Skeletal muscle tissue (tissue), 4 donors: ENCODE results near the gene CACNA2D4. TPM values are rescaled to one million over a fixed set of nuclear protein-coding genes. Genes with fewer than 3 reads are reported as not detected.

Experiments
- H3K27ac ChIP-seq: one replicate; pipeline ENCODE4 v1.7.0; 2013; ENCODE audit warnings: mild to moderate bottlenecking, low read depth, low read length, inconsistent platforms
- H3K27me3 ChIP-seq, 3 donors: one replicate each; pipeline ENCODE4 v1.7.0; 2013; ENCODE audit warnings: low read length in 3 of 3; ENCODE audit not compliant: control insufficient read depth in 3 of 3, insufficient read depth in 3 of 3
- H3K36me3 ChIP-seq, 3 donors: one replicate each; pipeline ENCODE4 v1.7.0; 2013; ENCODE audit warnings: low read length in 3 of 3; ENCODE audit not compliant: control insufficient read depth in 3 of 3, insufficient read depth in 3 of 3
- H3K4me1 ChIP-seq, 3 donors: one replicate each; pipeline ENCODE4 v1.7.0; 2013; ENCODE audit warnings: low read length in 3 of 3, mild to moderate bottlenecking in 3 of 3; ENCODE audit not compliant: control insufficient read depth in 3 of 3, insufficient read depth in 3 of 3
- H3K4me3 ChIP-seq, 3 donors: one replicate each; pipeline ENCODE4 v1.7.0; 2013; ENCODE audit warnings: low read length in 3 of 3
- H3K9ac ChIP-seq, 3 donors: one replicate each; pipeline ENCODE4 v1.7.0; 2013; ENCODE audit warnings: low read length in 3 of 3, mild to moderate bottlenecking in 3 of 3, moderate library complexity in 2 of 3, low read depth in 1 of 3
- H3K9me3 ChIP-seq, 3 donors: one replicate each; pipeline ENCODE4 v1.7.0; 2013; ENCODE audit warnings: low read length in 3 of 3; ENCODE audit not compliant: control insufficient read depth in 3 of 3
- total RNA-seq: library from RNA; depleted of rRNA; stranded (reverse); fragments of >200 nt; gene quantifications from one replicate; pipeline ENCODE4 v1.2.3, GENCODE V29; 2014
- donor health status: Osteomylitis.

The CACNA2D4 gene
- total RNA-seq, 1 donor from 2014 or later, result 0.52 TPM

GRCh38 chr12:1837541-1838204 is 80.8 kb downstream of the CACNA2D4 start:
- Histone ChIP-seq H3K27me3 (peaks cover 10 to 72% (median 68%) of the 10 kb centered on the region in 3 donors), H3K9ac (no peak overlapping the region), H3K36me3 (no peaks in the 10 kb centered on the region), H3K27ac (no peak overlapping the region), H3K9me3 (no peaks in the 10 kb centered on the region), H3K4me1 (no peaks in the 10 kb centered on the region), H3K4me3 (no peak overlapping the region)

- H3K27ac ChIP-seq, result no peak overlapping the region
- H3K36me3 ChIP-seq, result no peaks in the 10 kb centered on the region
- no peak overlapping the region for H3K9ac ChIP-seq
- no peaks in the 10 kb centered on the region for H3K9me3 ChIP-seq
- H3K27me3 ChIP-seq, result peaks cover 10 to 69% (median 62%) of the 10 kb centered on the region in 3 donors
- H3K4me3 ChIP-seq, result no peak overlapping the region
- no peaks in the 10 kb centered on the region for H3K4me1 ChIP-seq
Measured at GRCh38 chr12:1836854-1837421, 81.5 kb downstream of the CACNA2D4 start.

- no peaks in the 10 kb centered on the region for H3K9me3 ChIP-seq
- no peaks in the 10 kb centered on the region for H3K36me3 ChIP-seq
- H3K4me3 ChIP-seq, result no peak overlapping the region
- H3K27ac ChIP-seq, result no peak overlapping the region
- H3K4me1 ChIP-seq, result peaks cover 0 to 2% (median under 1%) of the 10 kb centered on the region in 3 donors
- no peak overlapping the region for H3K9ac ChIP-seq
- peaks cover 10 to 64% (median 61%) of the 10 kb centered on the region in 3 donors for H3K27me3 ChIP-seq
Measured at GRCh38 chr12:1836241-1836803, 82.1 kb downstream of the CACNA2D4 start.

GRCh38 chr12:1835211-1836131 is 83.0 kb downstream of the CACNA2D4 start:
- Histone ChIP-seq H3K9me3 (no peaks in the 10 kb centered on the region), H3K36me3 (no peaks in the 10 kb centered on the region), H3K27ac (no peak overlapping the region), H3K9ac (no peak overlapping the region), H3K4me3 (no peak overlapping the region), H3K4me1 (peaks cover 0 to 4% (median 2%) of the 10 kb centered on the region in 3 donors), H3K27me3 (peaks cover 10 to 58% (median 57%) of the 10 kb centered on the region in 3 donors)

- Histone ChIP-seq H3K4me1 (peaks cover 0 to 4% (median 2%) of the 10 kb centered on the region in 3 donors), H3K4me3 (no peak overlapping the region), H3K36me3 (no peaks in the 10 kb centered on the region), H3K27ac (no peak overlapping the region), H3K27me3 (peaks cover 15 to 57% (median 55%) of the 10 kb centered on the region in 3 donors), H3K9me3 (no peaks in the 10 kb centered on the region), H3K9ac (no peak overlapping the region)
Measured at GRCh38 chr12:1834186-1834925, 84.1 kb downstream of the CACNA2D4 start.

- Histone ChIP-seq H3K9ac (no peak overlapping the region), H3K4me3 (no peak overlapping the region), H3K9me3 (no peaks in the 10 kb centered on the region), H3K36me3 (no peaks in the 10 kb centered on the region), H3K27me3 (peaks cover 17 to 55% (median 55%) of the 10 kb centered on the region in 3 donors), H3K4me1 (peaks cover 0 to 4% (median 2%) of the 10 kb centered on the region in 3 donors), H3K27ac (no peak overlapping the region)
Measured at GRCh38 chr12:1833596-1834028, 84.8 kb downstream of the CACNA2D4 start.

- Histone ChIP-seq H3K27ac (no peak overlapping the region), H3K27me3 (peaks cover 15 to 59% (median 55%) of the 10 kb centered on the region in 3 donors), H3K4me3 (no peak overlapping the region), H3K9ac (no peak overlapping the region), H3K36me3 (no peaks in the 10 kb centered on the region), H3K4me1 (peaks cover 0 to 4% (median 2%) of the 10 kb centered on the region in 3 donors), H3K9me3 (no peaks in the 10 kb centered on the region)
Measured at GRCh38 chr12:1832801-1833595, 85.5 kb downstream of the CACNA2D4 start.

GRCh38 chr12:1830981-1831963 is 87.2 kb downstream of the CACNA2D4 start:
- Histone ChIP-seq H3K9me3 (no peaks in the 10 kb centered on the region), H3K27me3 (peaks cover 15 to 64% (median 57%) of the 10 kb centered on the region in 3 donors), H3K27ac (no peak overlapping the region), H3K9ac (no peak overlapping the region), H3K36me3 (no peaks in the 10 kb centered on the region), H3K4me3 (no peak overlapping the region), H3K4me1 (peaks cover 0 to 4% (median 2%) of the 10 kb centered on the region in 3 donors)
